ENCODE data around the gene IFNGR2.

DNA sequence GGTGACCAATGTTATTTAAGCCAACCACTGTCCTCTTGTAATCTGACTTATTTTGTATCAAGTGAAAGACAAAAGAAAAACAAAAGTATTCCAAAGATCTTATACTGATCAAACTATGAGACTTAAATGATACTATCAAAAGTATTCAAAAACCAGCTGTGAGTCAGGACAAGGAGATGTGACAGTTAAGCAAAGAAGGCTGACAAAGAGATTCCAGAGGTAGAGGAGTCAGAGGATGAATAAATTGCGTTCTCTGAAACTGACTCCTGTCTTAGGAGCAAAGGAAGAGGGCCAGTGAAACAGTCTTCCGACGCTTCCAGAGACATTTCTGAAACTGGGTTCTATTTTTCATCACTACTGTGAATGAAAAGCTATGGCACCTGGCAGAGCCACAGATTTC lies 55.6 kb downstream of the IFNGR2 start:
- TF ChIP-seq, protein P1, sequence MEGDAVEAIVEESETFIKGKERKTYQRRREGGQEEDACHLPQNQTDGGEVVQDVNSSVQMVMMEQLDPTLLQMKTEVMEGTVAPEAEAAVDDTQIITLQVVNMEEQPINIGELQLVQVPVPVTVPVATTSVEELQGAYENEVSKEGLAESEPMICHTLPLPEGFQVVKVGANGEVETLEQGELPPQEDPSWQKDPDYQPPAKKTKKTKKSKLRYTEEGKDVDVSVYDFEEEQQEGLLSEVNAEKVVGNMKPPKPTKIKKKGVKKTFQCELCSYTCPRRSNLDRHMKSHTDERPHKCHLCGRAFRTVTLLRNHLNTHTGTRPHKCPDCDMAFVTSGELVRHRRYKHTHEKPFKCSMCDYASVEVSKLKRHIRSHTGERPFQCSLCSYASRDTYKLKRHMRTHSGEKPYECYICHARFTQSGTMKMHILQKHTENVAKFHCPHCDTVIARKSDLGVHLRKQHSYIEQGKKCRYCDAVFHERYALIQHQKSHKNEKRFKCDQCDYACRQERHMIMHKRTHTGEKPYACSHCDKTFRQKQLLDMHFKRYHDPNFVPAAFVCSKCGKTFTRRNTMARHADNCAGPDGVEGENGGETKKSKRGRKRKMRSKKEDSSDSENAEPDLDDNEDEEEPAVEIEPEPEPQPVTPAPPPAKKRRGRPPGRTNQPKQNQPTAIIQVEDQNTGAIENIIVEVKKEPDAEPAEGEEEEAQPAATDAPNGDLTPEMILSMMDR (conservative IDR thresholded peaks at IDR 0.05 in 1 of 2, IDR thresholded peaks at IDR 0.05 in 1 of 2; ENCODE audit: extremely low read depth in 1 of 2, insufficient read depth in 1 of 2, low read depth in 1 of 2, low read length in 2 of 2) = no peak
- no peak for TF ChIP-seq EZH2 (IDR thresholded peaks at IDR 0.05; ENCODE audit: borderline replicate concordance, low read length)
